Measurements from ENCODE around the gene FAM98C. TPM values are rescaled to one million over a fixed set of nuclear protein-coding genes. Genes with fewer than 3 reads are reported as not detected.

Gene FAM98C
- total RNA-seq, 1 experiment from 2014 or later = 10.2 TPM

DNA sequence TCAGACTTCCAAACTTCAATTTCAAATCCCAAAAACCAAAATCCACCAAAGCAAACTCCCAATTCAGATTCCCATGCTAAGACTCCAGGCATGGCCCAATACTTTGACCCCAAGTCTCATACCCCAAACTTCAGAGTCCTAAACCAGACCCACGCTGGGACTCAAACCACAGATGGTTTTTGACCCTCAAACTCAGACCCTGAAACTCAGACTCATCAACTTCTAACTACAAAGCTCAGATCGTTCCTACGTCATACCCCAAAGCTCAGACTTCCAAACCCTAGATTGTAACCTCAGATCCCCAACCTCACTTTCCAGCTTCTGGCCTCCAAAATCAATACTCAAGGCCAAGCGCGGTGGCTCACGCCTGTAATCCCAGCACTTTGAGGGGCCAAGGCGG, 42.5 kb downstream of the FAM98C start (continued):
- TF ChIP-seq, protein P1, sequence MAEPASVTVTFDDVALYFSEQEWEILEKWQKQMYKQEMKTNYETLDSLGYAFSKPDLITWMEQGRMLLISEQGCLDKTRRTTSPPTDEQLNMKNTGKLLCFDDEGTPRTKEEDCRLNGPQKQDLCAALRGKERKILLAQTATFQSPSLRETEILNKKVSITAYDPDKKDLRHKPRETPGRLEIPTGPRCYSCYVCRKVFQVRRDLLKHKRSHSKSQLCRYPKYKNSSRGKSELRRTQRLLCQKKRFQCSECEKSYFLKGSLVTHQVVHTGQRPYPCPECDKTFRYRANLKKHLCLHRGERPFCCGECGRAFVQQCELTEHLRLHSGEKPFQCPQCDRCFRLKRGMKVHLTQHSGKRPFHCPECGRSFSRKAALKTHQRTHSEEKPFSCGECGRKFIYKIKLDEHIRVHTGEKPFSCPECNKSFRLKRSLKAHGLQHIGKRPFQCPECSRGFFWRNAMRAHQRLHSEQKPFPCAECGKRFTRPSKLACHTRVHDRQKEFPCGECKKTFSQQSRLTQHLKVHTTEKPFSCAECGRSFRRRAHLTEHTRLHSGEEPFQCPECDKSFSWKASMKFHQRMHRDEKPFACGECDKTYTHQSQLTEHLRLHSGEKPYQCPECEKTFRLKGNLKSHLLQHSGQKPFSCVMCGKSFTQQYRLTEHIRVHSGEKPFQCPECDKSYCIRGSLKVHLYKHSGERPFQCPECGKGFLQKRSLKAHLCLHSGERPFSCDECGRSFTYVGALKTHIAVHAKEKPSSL (CRISPR knock-in tag; conservative IDR thresholded peaks at IDR 0.05) = no peak
- TF ChIP-seq RORB (CRISPR knock-in tag; IDR thresholded peaks at IDR 0.05) (no peak), CREM (CRISPR knock-in tag; IDR thresholded peaks at IDR 0.05) (no peak)

DNA sequence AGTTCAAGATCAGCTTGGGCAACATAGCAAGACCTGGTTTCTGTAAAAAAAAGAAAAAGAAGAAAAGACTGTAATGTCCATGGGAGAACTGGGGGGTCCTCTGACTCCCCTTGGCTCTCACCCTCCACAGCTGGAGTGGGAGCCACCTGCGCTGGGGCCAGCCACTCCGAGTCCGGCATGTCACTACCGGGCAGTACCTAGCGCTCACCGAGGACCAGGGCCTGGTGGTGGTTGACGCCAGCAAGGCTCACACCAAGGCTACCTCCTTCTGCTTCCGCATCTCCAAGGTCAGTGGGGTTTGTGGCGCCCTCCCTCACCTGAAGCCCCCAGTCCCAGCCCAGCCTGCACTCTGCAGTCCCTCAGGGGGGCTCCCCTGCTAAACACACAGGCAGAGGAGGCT, 45.3 kb downstream of the FAM98C start:
- H3K9me3 Mint-ChIP-seq = peaks cover 5% of the 10 kb centered on the region
- peaks cover 6% of the 10 kb centered on the region for H3K4me1 Mint-ChIP-seq
- peaks cover 64% of the 10 kb centered on the region for H3K36me3 Mint-ChIP-seq
- POLR2A ChIA-PET = no interaction called here
- ATAC-seq = no peak
- H3K27me3 Mint-ChIP-seq (ENCODE audit: low read depth) = no peaks in the 10 kb centered on the region; the same call in 1 of the 2 replicates
- no peak for TF ChIP-seq ELF4 (CRISPR knock-in tag; IDR thresholded peaks at IDR 0.05; ENCODE audit: low read depth)
- TF ChIP-seq CBFB (CRISPR knock-in tag; IDR thresholded peaks at IDR 0.05; ENCODE audit: low read depth) = no peak
- TF ChIP-seq ZNF219 (CRISPR knock-in tag; IDR thresholded peaks at IDR 0.05; ENCODE audit: borderline replicate concordance) = no peak
- no peak for TF ChIP-seq CTCF (IDR thresholded peaks at IDR 0.05)
- TF ChIP-seq IRF2 (CRISPR knock-in tag; IDR thresholded peaks at IDR 0.05; ENCODE audit: borderline replicate concordance, low read depth) = no peak
- TF ChIP-seq TCF7 (CRISPR knock-in tag; IDR thresholded peaks at IDR 0.05; ENCODE audit: low read depth) = no peak
- TF ChIP-seq ZNF232 (CRISPR knock-in tag; IDR thresholded peaks at IDR 0.05) = no peak
- TF ChIP-seq, protein P2, sequence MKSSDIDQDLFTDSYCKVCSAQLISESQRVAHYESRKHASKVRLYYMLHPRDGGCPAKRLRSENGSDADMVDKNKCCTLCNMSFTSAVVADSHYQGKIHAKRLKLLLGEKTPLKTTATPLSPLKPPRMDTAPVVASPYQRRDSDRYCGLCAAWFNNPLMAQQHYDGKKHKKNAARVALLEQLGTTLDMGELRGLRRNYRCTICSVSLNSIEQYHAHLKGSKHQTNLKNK (CRISPR knock-in tag; IDR thresholded peaks at IDR 0.05) = no peak
- CTCF ChIA-PET = no interaction called here
- H3K27ac Mint-ChIP-seq = no peak overlapping the region
- no peak overlapping the region for H3K4me3 Mint-ChIP-seq
- DNase-seq (ENCODE audit: low spot score) = no peak

GRCh38 chr19:38449518-38449917, 46.6 kb downstream of the FAM98C start:
- ChIA-PET CTCF (interaction anchor here (1.4 to 5.3 kb wide), 2 partner anchors 14 to 47 kb away, joined by 5 to 64 read pairs; partner anchors contain the start of gene FAM98C), POLR2A (no interaction called here)
- Mint-ChIP-seq H3K4me3 (no peak overlapping the region), H3K4me1 (peaks cover 9% of the 10 kb centered on the region), H3K27ac (no peak overlapping the region), H3K9me3 (peaks cover 5% of the 10 kb centered on the region), H3K36me3 (peaks cover 55% of the 10 kb centered on the region), H3K27me3 (ENCODE audit: low read depth) (no peaks in the 10 kb centered on the region; the same call in 1 of the 2 replicates)
- no peak for DNase-seq (ENCODE audit: low spot score)
- no peak for TF ChIP-seq CTCF (IDR thresholded peaks at IDR 0.05)
- TF ChIP-seq CDX4 (CRISPR knock-in tag; IDR thresholded peaks at IDR 0.05; ENCODE audit: borderline replicate concordance) = no peak
- no peak for TF ChIP-seq E2F1 (CRISPR knock-in tag; IDR thresholded peaks at IDR 0.05)
- no peak for TF ChIP-seq ZNF416 (CRISPR knock-in tag; IDR thresholded peaks at IDR 0.05)
- no peak for ATAC-seq

Data from WTC11 (cell line).